IPS-18a (cell line): Measurements from ENCODE around the gene M6PR.
"Not testable (repeated sequence)": the region's sequence is repeated elsewhere in the genome, so short reads cannot be mapped to it uniquely, and the experiment has no call there.

ENCODE experiments used
- H3K27ac ChIP-seq: one replicate; pipeline ENCODE4 v1.5.1; 2013; ENCODE audit warnings: low read length
- H3K27me3 ChIP-seq: one replicate; pipeline ENCODE4 v1.6.1; 2013; ENCODE audit warnings: mild to moderate bottlenecking, low read length; ENCODE audit not compliant: control insufficient read depth, insufficient read depth
- H3K36me3 ChIP-seq: one replicate; pipeline ENCODE4 v1.6.1; 2013; ENCODE audit warnings: low read depth, low read length; ENCODE audit not compliant: control insufficient read depth
- H3K4me1 ChIP-seq: one replicate; pipeline ENCODE4 v1.6.1; 2013; ENCODE audit warnings: low read depth, low read length; ENCODE audit not compliant: control insufficient read depth
- H3K4me3 ChIP-seq: one replicate; pipeline ENCODE4 v1.5.1; 2013; ENCODE audit warnings: low read length
- H3K9ac ChIP-seq: one replicate; pipeline ENCODE4 v1.6.1; 2013; ENCODE audit warnings: mild to moderate bottlenecking, low read length, moderate library complexity
- H3K9me3 ChIP-seq: one replicate; pipeline ENCODE4 v1.6.1; 2013; ENCODE audit warnings: low read depth, low read length; ENCODE audit not compliant: control insufficient read depth

The M6PR gene

DNA sequence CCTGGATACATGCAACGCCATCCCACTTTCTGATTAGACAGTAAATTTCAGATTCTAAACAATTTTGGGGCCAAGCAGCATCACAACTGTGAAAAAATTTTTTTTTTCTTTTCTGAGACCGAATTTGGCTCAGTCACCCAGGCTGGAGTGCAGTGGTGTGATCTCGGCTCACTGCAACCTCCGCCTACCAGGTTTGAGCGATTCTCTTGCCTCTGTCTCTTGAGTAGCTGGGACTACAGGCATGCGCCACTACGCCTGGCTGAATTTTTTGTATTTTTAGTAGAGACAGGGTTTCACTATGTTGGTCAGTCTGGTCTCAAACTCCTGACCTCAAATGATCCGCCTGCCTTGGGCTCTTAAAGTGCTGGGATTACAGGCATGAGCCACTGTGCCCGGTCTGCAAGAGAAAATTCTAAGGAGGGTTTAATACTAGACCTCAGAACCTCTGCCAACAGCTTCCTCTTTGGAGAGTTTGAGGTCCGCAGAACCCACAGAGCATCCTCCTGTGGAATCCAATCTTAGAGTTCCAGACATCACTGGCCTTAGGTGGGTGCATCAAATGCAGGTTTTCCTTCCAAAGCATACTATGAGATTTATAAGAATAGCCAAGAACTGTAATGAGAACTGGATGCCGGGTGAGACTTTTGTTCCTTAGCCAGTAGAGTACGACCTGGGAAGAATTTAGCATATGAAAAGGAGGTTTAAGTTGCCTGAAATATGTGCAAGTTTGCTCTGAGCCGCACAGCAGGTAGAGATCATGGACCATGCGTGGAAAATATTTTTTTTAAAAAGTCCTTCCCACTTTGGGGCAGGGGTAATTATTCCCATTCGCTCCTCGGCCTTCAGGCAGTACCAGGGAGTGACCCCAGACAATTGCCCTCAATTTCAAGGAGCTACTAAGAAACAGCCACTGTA lies 42.9 kb downstream of the M6PR start:
- Histone ChIP-seq H3K9me3 (no peaks in the 10 kb centered on the region), H3K27me3 (no peaks in the 10 kb centered on the region), H3K4me3 (peak overlapping the region; percentile 24), H3K4me1 (peaks cover 51% of the 10 kb centered on the region), H3K36me3 (no peaks in the 10 kb centered on the region), H3K9ac (peak overlapping the region; percentile 32), H3K27ac (peak overlapping the region; percentile 77)

DNA sequence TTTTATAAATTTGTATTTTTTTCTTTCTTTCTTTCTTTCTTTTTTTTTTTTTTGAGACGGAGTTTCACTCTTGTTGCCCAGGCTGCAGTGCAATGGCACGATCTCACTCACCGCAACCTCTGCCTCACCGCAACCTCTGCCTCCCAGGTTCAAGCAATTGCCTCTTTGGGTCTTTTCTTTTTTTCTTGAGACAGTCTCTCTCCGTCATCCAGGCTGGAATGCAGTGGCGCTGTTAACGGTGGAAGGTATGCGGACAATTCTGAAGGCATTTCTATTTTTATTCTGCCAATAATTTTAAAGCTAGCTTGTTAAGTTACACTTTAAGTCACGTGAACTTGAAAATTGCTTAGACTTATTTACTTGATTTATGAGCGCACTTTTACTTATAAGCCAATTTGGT lies 43.9 kb downstream of the M6PR start:
- peak overlapping the region; percentile 77 for H3K27ac ChIP-seq
- H3K4me3 ChIP-seq, result peak overlapping the region; percentile 24
- peak overlapping the region; percentile 4 for H3K9ac ChIP-seq
- H3K4me1 ChIP-seq, result peaks cover 42% of the 10 kb centered on the region
- H3K9me3 ChIP-seq, result no peaks in the 10 kb centered on the region
- no peaks in the 10 kb centered on the region for H3K36me3 ChIP-seq
- H3K27me3 ChIP-seq, result no peaks in the 10 kb centered on the region

DNA sequence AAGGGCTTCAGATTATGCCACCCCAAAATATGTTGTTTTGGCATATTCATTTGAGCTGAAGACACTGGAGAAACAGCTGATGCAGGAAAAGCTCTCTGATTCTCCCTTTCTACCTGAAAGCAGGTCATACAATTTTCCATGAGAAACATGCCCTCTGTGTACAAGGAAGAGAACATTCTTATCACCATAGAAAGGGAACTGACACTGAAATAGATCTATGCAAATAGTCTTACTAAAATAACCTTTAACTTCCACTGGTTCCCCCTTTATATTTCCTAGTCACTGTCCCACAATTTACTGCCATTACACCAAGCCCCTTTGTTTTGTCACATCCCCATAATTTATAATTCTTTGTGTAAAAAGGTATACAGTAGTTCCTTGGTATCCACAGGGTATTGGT lies 44.8 kb downstream of the M6PR start:
- no peak overlapping the region for H3K4me3 ChIP-seq
- no peaks in the 10 kb centered on the region for H3K36me3 ChIP-seq
- no peak overlapping the region for H3K9ac ChIP-seq
- H3K27ac ChIP-seq, result no peak overlapping the region
- H3K9me3 ChIP-seq, result no peaks in the 10 kb centered on the region
- no peaks in the 10 kb centered on the region for H3K27me3 ChIP-seq
- peaks cover 33% of the 10 kb centered on the region for H3K4me1 ChIP-seq

- peaks cover 32% of the 10 kb centered on the region for H3K4me1 ChIP-seq
- H3K9me3 ChIP-seq, result no peaks in the 10 kb centered on the region
- H3K27ac ChIP-seq, result no peak overlapping the region
- no peak overlapping the region for H3K9ac ChIP-seq
- H3K36me3 ChIP-seq, result no peaks in the 10 kb centered on the region
- no peaks in the 10 kb centered on the region for H3K27me3 ChIP-seq
- H3K4me3 ChIP-seq, result no peak overlapping the region
These were observed 45.8 kb downstream of the M6PR start for GRCh38 chr12:8903646-8904045.

- peaks cover 31% of the 10 kb centered on the region for H3K4me1 ChIP-seq
- not testable (repeated sequence) for H3K9me3 ChIP-seq, H3K27ac ChIP-seq, H3K4me3 ChIP-seq, H3K36me3 ChIP-seq, H3K27me3 ChIP-seq, H3K9ac ChIP-seq
These were observed 46.7 kb downstream of the M6PR start for GRCh38 chr12:8902703-8903102.

- Histone ChIP-seq H3K27me3 (no peaks in the 10 kb centered on the region), H3K9ac (no peak overlapping the region), H3K27ac (no peak overlapping the region), H3K9me3 (no peaks in the 10 kb centered on the region), H3K36me3 (no peaks in the 10 kb centered on the region), H3K4me1 (peaks cover 4% of the 10 kb centered on the region), H3K4me3 (no peak overlapping the region)
These were observed 49.6 kb downstream of the M6PR start for GRCh38 chr12:8899830-8900229.

GRCh38 chr12:8897081-8897480 lies 52.4 kb downstream of the M6PR start:
- H3K27me3 ChIP-seq, result no peaks in the 10 kb centered on the region
- no peak overlapping the region for H3K9ac ChIP-seq
- H3K36me3 ChIP-seq, result no peaks in the 10 kb centered on the region
- H3K9me3 ChIP-seq, result no peaks in the 10 kb centered on the region
- H3K27ac ChIP-seq, result no peak overlapping the region
- H3K4me3 ChIP-seq, result no peak overlapping the region
- H3K4me1 ChIP-seq, result no peaks in the 10 kb centered on the region

DNA sequence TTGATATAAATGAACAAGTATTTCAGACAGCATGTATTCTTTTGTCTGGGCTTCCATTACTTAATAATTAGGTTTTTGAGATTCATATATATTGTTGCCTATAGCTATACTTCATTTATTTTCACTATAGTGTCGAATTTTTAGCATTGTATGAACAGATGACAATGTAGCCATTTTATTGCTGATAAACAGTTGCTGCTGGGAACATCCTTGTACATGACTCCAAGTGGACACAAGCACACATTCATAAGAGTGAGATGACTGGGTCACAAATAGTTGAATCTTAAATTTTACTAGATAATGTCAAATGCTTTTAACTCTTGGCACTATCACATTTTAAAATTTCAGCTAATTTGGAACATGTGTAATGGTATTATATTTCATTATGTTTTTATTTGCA lies 54.5 kb downstream of the M6PR start:
- Histone ChIP-seq H3K9ac (no peak overlapping the region), H3K27ac (no peak overlapping the region), H3K4me3 (no peak overlapping the region), H3K27me3 (no peaks in the 10 kb centered on the region), H3K4me1 (peaks cover 5% of the 10 kb centered on the region), H3K36me3 (no peaks in the 10 kb centered on the region), H3K9me3 (no peaks in the 10 kb centered on the region)

DNA sequence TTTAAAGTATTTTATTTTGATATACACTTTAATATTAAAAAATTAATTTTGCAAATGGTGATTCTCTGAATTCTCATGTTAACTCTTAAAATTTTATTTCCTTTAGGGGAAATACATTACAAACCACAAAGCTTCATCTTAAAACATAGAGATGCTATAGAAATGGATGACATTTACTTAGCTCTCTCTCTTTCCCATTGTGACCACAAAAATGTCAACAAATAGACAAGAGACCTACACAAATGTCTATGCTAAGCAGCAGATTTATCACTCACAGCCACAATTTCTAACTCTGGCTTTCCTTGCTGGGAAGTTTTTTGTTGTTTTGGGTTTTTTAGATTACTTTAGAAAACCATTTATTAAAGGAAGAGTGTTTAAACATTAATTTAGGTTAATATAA lies 55.1 kb downstream of the M6PR start:
- H3K27ac ChIP-seq, result no peak overlapping the region
- H3K4me3 ChIP-seq, result no peak overlapping the region
- no peaks in the 10 kb centered on the region for H3K27me3 ChIP-seq
- H3K9ac ChIP-seq, result no peak overlapping the region
- peaks cover 5% of the 10 kb centered on the region for H3K4me1 ChIP-seq
- no peaks in the 10 kb centered on the region for H3K36me3 ChIP-seq
- no peaks in the 10 kb centered on the region for H3K9me3 ChIP-seq

DNA sequence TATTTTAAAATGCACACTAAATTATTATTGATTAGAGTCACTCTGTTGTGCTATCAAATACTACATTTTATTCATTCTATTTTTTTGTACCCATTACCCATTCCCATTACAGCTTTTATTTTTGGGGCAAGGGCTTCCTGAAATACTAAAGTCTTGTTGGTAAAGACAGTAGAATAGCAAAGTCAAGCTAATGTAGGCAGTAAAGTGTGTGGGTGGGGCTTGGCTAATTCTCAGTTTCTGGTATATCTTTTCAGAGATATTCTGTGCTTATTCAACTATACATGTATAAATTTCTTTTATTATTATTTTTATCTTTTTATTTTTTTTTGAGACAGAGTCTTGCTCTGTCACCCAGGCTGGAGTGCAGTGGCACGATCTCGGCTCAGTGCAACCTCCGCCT lies 57.5 kb downstream of the M6PR start:
- Histone ChIP-seq H3K9ac (no peak overlapping the region), H3K27me3 (no peaks in the 10 kb centered on the region), H3K27ac (no peak overlapping the region), H3K4me1 (peaks cover 5% of the 10 kb centered on the region), H3K9me3 (no peaks in the 10 kb centered on the region), H3K36me3 (no peaks in the 10 kb centered on the region), H3K4me3 (no peak overlapping the region)
